ENCODE data around the gene SLC26A11.
"Not testable (repeated sequence)": the region's sequence is repeated elsewhere in the genome, so short reads cannot be mapped to it uniquely, and the experiment has no call there.

SLC26A11 gene

DNA sequence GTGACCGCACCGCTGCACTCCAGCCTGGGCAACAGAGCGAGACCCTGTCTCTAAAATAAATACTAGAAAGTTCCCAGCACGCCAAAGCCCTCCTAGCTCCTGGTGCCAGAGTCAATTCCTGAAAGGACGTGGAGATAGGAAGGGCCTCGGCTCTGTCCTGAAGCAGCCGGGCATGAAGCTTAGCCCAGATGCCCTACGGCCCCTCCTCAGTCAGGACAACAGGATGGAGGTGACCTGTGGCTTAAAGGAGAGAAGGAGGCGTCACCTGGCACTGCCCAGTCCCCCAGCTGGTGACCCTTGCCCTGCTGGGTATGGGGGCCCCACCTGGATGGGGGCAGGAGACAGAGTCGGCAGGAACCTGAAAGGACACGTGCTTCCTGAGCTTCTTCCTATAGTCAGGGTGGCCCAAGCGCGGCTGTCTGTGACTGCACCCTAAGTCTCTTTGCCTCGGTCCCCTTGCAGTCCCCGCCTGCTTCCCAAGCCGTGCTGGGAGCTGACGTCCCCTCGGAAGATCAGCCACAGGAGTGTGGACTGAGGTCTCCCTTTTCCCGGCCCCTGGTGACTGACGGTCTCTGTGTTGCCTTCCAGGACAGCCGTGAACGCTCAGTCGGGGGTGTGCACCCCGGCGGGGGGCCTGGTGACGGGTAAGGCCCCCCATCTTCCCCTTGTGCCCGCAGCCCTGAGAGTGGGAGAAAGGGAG lies 25.5 kb downstream of the SLC26A11 start:
- no peak for DNase-seq

DNA sequence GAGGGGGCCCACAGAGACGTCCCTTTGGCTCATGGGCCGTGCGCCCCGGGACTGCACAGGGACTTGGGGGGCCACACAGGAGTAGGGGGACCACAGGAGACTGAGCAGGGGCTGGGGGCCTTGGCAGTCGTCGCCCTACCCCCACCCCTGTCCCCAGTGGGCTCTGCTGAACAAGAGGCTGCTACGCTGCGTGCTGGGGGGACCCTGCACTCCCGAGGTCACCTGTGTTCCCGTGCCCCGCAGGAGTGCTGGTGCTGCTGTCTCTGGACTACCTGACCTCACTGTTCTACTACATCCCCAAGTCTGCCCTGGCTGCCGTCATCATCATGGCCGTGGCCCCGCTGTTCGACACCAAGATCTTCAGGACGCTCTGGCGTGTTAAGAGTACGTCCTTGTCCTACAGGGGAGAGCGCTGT lies 26.0 kb downstream of the SLC26A11 start:
- DNase-seq: no peak

DNA sequence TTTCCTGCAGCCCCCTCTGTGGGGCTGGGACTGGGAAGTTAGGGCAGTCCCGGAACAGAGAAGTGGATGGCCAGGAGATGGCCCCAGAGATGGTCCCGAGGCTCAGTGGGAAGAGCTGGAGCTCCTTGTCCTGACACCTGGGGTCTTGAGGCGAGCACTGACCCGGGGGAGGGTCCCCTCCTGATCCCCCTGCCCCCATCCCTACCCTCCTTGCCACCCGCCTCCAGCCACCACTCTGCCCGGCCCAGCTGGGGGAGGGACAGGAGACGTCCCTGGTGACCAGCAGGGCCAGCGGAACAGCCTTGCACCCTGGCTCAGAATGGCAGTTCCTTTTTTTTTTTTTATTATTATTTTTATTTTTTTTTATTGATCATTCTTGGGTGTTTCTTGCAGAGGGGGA lies 26.5 kb downstream of the SLC26A11 start:
- DNase-seq: no peak

DNA sequence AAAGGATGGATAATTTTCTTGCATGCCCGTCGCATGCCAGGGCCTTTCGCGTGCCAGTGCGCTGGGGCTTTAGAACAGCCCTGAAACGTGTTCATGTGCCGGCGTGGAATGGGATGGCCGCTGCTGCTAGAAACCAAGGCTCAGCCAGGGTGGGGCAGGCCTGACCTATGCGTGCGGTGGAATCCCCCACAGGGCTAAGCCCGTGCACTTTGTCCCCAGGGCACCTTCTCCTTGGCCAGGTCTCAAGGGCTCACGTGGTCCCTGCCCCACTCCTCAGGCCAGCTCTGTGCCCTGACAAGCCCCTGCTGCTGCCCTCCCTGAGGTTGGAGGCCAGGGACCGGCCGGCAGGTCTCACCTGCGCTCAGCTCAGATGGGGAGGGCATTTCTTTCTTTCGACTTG lies 27.3 kb downstream of the SLC26A11 start:
- no peak for DNase-seq

DNA sequence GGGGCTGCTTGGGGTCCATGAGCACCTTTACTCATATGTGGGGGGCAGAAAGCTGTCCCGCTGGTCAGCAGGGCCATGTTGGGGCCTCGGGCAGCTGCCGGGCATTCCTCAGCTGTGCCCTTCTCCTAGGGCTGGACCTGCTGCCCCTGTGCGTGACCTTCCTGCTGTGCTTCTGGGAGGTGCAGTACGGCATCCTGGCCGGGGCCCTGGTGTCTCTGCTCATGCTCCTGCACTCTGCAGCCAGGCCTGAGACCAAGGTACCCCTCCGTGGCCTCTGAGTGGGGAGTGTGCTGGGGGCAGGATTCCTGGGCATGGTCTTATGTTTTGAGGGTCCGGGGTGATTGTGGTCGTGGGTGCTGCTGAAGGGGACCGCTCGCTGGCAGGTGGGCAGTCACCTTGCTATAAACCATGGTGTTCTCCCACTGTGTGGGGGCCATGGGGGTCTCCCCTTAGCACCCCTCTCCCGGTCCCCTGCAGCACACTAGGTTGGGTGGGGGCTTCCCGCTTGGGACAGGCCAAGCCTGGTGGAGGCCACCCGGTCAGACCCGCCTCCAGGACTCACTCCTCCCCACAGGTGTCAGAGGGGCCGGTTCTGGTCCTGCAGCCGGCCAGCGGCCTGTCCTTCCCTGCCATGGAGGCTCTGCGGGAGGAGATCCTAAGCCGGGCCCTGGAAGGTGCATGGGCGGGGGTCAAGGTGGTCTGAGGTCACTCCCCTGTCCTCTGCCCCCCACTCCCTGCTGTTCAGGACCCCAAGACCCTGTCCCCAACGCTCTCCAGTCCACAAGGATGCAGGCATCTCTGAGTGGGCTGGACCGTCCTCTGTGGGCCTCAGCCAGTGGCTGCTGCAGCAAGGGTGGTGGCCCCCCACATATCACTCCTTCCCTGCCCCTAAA lies 28.0 kb downstream of the SLC26A11 start:
- DNase-seq: no peak

DNA sequence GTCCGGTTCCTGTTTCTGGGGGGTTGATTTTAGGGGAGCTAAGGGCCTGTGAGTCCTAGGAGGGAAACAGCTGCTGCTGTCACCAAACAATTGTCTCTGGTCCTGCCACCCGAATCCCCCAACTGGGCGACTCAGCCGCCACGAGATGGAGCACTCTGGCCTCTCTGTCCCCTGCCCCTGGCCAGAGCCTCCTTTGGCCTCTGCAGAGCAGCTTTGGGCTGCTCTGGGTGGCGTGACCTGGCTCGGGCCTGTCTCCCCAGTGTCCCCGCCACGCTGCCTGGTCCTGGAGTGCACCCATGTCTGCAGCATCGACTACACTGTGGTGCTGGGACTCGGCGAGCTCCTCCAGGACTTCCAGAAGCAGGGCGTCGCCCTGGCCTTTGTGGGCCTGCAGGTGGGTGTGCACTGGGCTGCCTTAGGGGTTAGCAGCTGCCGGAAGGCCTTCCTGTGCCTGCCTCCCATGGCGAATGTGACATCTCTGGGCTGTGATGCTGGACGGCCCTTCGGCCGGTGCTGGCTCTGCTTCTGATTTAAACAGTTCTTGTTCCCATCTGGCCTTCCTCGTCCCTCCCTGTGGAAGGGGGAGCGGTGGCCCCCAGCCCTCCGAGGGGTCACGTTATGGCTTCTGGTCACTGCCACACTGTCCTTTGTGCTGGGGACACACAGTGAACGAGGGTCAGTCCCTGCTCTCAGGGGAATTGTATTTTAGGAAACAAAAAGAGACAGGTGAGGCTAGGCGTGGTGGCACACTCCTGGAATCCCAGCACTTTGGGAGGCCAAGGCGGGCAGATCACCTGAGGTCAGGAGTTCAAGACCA lies 28.9 kb downstream of the SLC26A11 start:
- no peak for DNase-seq

- DNase-seq: no peak
Observed at GRCh38 chr17:80251966-80252365, 31.7 kb downstream of the SLC26A11 start.

DNA sequence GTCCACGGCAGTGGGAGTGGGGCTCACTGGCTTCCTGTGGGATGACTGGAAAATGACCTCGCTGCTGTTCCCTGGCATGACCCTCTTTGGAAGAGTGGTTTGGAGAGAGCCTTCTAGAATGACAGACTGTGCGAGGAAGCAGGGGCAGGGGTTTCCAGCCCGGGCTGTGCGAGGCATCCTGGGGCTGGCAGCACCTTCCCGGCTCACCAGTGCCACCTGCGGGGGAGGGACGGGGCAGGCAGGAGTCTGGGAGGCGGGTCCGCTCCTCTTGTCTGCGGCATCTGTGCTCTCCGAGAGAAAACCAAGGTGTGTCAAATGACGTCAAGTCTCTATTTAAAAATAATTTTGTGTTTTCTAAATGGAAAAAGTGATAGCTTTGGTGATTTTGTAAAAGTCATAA lies 32.6 kb downstream of the SLC26A11 start:
- DNase-seq: peak; percentile 88

- no peak for DNase-seq
Observed at GRCh38 chr17:80253631-80254395, 33.6 kb downstream of the SLC26A11 start.

DNA sequence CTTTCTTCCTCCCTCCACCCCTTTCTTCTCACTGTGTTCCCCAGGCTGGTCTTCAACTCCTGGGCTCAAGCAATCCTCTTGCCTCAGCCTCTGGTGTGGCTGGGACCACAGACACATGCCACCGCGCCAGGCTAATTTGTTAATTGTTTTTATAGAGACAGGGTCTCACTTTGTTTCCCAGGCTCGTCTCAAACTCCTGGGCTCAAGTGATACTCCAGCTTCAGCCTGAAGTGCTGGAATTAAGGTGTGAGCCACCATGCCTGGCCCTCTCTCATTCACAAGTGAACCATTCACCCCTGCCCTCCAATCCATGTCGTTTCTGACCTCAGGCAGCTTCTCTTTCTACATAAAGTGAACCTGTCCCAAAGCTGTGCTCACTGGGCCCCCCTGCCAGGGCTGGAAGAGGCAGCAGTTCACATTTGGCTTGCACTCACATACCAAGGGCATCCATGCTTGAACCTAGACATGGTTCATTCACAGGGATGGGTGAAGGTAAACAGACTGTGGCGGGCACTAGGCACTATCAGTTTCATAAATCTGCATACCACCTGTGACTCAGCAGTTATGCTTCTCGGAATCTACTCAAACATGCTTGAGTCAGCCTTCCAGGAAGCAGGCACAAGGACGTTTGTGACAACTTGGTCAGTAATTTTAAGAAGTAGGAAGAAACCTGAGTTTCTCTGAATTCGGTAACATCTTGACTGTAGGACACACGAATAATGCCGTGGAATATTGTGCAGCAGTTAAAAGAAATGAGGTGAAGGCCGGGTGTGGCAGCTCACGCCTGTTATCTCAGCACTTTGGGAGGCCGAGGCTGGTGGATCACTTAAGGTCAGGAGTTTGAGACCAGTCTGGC lies 34.4 kb downstream of the SLC26A11 start:
- peak; percentile 79 for DNase-seq

GRCh38 chr17:80256034-80256350 lies 35.8 kb downstream of the SLC26A11 start:
- no peak for DNase-seq

DNA sequence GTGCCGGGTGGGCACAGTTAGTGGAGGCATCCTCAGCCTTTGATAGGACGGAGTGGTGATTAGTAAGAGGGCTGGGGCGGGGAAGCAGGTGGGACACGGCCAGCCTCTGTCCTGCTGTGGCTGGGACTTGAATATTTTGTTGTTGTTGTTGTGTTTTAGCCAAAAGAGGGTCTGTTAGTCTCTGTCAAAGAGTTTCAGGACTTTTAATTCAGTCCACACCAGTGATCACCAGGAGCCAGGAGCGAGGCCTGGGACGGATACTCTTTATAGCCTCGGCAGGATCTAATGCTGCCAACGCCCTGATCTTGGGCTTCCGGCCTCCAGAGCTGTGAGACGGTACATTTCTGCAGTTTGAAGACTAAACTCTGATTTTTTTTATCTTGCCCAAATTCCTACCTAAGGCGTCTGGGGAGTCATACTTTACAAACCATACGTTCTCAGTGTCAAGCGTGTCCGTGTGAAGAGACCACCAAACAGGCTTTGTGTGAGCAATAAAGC lies 37.5 kb downstream of the SLC26A11 start:
- DNase-seq: no peak

GRCh38 chr17:80258296-80258695 lies 38.1 kb downstream of the SLC26A11 start:
- not testable (repeated sequence) for DNase-seq

- peak; percentile 19 for DNase-seq
Observed at GRCh38 chr17:80259457-80260068, 39.3 kb downstream of the SLC26A11 start.

GRCh38 chr17:80260069-80260535 lies 39.9 kb downstream of the SLC26A11 start:
- DNase-seq: peak; percentile 82

DNA sequence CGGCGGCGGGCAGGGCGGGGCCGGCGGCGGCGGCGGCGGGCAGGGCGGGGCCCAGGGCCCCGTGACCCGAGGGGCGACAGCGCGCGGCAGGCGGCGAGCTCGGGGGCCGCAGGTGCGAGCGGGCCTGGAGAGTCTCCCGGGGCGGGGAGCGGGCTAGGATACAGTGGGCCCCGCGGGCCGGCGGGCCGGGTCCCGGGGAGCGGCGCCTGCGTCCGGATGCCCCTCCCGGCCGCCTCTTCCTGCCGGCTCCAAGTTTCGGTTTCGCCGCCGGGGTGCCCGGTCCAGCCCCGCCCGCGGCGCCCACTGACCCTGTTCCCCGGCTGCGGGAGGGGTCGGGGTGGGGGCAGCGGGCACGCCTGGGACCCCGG lies 40.5 kb downstream of the SLC26A11 start, which contains the start of gene RNF213:
RNF213 (plus strand) TSS at position 62 of the 368 bp plus-strand sequence. CDS start 2,830 bp downstream, outside the sequence.
- peak; percentile 57 for DNase-seq

DNA sequence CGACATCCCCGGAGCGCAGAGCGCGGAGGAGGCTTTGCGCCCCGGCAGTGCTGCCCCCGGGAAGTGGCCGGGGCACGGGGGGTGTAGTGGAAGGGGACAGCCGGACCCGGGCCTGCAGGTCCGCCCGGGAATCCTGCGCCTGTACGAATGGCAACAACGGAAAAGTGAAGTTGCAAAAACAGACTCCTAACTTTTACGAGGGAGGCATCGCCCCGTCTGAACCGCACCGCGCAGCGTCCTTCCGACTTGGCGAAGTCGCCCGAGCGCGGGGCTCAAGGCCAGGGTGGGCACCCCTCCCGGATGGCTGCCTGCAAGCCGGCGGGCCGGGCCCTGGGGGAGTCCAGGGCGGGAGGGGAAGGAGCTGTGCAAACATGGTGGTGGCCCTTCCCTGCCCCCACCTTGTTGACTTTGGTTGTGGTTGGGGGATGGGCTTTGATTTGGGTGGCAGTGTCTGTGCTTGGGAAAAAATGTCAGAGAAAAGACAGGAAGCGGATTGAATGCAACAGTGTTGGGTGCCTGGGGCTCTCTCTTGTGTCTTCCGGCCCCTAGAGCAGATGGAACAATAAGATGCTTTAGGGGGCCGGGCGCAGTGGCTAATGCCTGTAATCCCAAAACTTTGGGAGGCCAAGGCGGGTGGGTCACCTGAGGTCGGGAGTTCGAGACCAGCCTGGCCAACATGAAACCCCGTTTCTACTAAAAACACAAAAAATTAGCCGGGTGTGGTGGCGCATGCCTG lies 41.1 kb downstream of the SLC26A11 start:
- peak; percentile 65 for DNase-seq

DNA sequence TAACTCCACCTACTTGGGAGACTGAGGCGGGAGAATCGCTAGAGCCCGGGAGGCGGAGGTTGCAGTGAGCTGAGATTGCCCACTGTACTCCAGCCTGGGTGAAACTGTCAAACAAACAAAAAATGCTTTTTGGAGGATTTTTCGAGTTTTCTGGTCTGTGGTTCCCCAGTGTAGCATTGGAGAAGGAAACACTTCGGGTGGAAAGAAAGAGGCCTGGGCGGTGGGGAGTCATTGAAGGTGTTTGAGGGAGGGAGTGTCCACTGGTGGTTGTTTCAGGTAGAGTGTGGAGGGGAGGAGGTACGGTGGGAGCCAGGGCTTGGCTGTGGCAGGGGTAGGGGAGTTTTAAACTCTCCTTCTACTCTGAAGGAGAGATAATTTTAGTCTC lies 41.7 kb downstream of the SLC26A11 start:
- no peak for DNase-seq

DNA sequence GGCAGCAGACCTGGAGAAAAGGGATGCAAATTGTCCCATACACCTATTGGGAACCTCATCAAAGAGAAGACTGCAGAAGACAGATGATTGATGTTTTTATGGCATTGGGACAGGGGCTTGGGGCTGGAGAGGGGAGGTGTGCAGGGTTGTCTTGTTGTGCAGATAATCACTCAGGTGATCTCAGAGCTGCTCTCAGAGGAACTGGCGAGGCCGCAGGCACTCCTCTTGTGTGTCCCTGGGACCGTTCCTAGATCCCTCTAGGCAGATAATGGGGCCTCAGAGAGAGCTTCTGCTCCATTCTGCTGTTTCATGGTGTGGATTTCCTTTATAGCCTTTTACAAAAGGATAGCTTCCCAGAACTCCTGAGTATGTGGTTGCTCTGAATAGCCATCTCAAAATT lies 42.1 kb downstream of the SLC26A11 start:
- DNase-seq: no peak

DNA sequence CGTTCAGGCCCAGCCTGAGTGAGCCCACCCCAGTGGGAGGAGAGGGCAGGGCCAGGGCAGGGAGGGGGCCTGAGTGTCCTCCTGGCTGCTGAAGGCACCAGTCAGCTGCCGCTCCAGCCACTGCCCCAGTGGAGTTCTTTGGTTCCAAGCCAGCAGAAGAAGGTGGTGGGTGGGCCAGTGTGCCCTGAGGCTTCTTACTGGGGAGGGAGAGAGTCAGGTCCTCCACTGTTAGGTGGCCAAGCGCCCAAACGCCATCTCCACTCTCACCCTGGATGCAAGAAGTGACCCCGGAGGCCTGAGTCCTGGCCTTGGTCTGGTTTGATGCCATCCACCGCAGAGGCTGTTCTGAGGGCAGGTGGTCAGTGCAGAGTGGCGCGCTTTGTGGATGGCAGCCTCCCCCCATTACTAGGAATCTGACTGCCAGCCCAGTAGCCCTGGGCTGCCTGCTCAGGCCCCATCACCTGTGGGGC lies 42.6 kb downstream of the SLC26A11 start:
- DNase-seq: no peak
